Activated naive CD4-positive, alpha-beta T cell treated with anti-CD3 and anti-CD28 coated beads, Interleukin-2, amount 10 ng/mL, durations not matched to agents 7 days and 5 days (primary cell): ENCODE data around the gene SSH3.
A peak's percentile ranks its signal among the peaks of the same experiment; 100 is the strongest.

Experiments used
- CTCF ChIA-PET: fragments of 350-600 bp; sonication (Branson Sonifier 250); formaldehyde crosslinking; loops from one replicate; lab custom pipeline; 2021; ENCODE audit warnings: antibody characterized with exemption; lab: Charles Lee
- DNase-seq: peaks from one replicate; pipeline ENCODE4 v3.0.0-alpha.2; 2020
- H3K27ac Mint-ChIP-seq: one replicate; pipeline ENCODE4 v1.8.0; 2021; ENCODE audit warnings: mild to moderate bottlenecking, moderate library complexity, mixed read lengths
- H3K27me3 Mint-ChIP-seq: one replicate; pipeline ENCODE4 v1.8.0; 2021; ENCODE audit warnings: mild to moderate bottlenecking, mixed read lengths
- H3K36me3 Mint-ChIP-seq: one replicate; pipeline ENCODE4 v1.8.0; 2021; ENCODE audit warnings: mixed read lengths
- H3K4me1 Mint-ChIP-seq: one replicate; pipeline ENCODE4 v1.8.0; 2021; ENCODE audit warnings: mixed read lengths
- H3K4me3 Mint-ChIP-seq: one replicate; pipeline ENCODE4 v1.8.0; 2021; ENCODE audit warnings: mild to moderate bottlenecking, moderate library complexity, mixed read lengths
- H3K9me3 Mint-ChIP-seq: one replicate; pipeline ENCODE4 v1.8.0; 2021; ENCODE audit warnings: mixed read lengths

Gene SSH3

GRCh38 chr11:67289226-67289650 lies 14.1 kb upstream of the SSH3 start, which contains the start of gene ANKRD13D:
Gene ANKRD13D, plus strand, starts transcription at chr11:67289303. Its CDS starts 158 bp downstream, at chr11:67289461.
- peaks cover 63% of the 10 kb centered on the region for H3K36me3 Mint-ChIP-seq
- H3K4me3 Mint-ChIP-seq, result peak within 1 kb of the TSS; percentile 92
- CTCF ChIA-PET, result interaction anchor here (0.6 to 3.0 kb wide), 7 partner anchors 12 to 36 kb away, joined by 3 to 22 read pairs (median 4); no protein-coding TSS in a partner anchor
- peaks cover 12% of the 10 kb centered on the region for H3K27me3 Mint-ChIP-seq
- DNase-seq, result no peak
- H3K9me3 Mint-ChIP-seq, result no peaks in the 10 kb centered on the region
- peak within 1 kb of the TSS; percentile 99 for H3K27ac Mint-ChIP-seq
- peaks cover 76% of the 10 kb centered on the region for H3K4me1 Mint-ChIP-seq

GRCh38 chr11:67289651-67290479 lies 13.5 kb upstream of the SSH3 start:
- CTCF ChIA-PET, result interaction anchor here (0.8 to 2.6 kb wide), 4 partner anchors 21 to 36 kb away, joined by 3 to 12 read pairs (median 4); no protein-coding TSS in a partner anchor
- Mint-ChIP-seq H3K27me3 (peaks cover 12% of the 10 kb centered on the region), H3K4me3 (peak overlapping the region; percentile 92), H3K4me1 (peaks cover 73% of the 10 kb centered on the region), H3K9me3 (no peaks in the 10 kb centered on the region), H3K27ac (peak overlapping the region; percentile 89), H3K36me3 (peaks cover 59% of the 10 kb centered on the region)
- DNase-seq, result no peak

GRCh38 chr11:67290801-67291200 lies 12.5 kb upstream of the SSH3 start:
- H3K4me3 Mint-ChIP-seq, result peak overlapping the region; percentile 92
- peaks cover 65% of the 10 kb centered on the region for H3K36me3 Mint-ChIP-seq
- no peak for DNase-seq
- CTCF ChIA-PET, result interaction anchor here (1.7 kb wide), 1 partner anchor 37 kb away, joined by 3 read pairs; no protein-coding TSS in a partner anchor
- H3K9me3 Mint-ChIP-seq, result peaks cover 2% of the 10 kb centered on the region
- peaks cover 12% of the 10 kb centered on the region for H3K27me3 Mint-ChIP-seq
- peak overlapping the region; percentile 42 for H3K27ac Mint-ChIP-seq
- H3K4me1 Mint-ChIP-seq, result peaks cover 65% of the 10 kb centered on the region

- H3K27ac Mint-ChIP-seq, result peak overlapping the region; percentile 28
- peaks cover 58% of the 10 kb centered on the region for H3K4me1 Mint-ChIP-seq
- H3K36me3 Mint-ChIP-seq, result peaks cover 69% of the 10 kb centered on the region
These were observed 11.6 kb upstream of the SSH3 start for GRCh38 chr11:67291481-67292381.

GRCh38 chr11:67292671-67293070 lies 10.7 kb upstream of the SSH3 start:
- Mint-ChIP-seq H3K4me3 (peak overlapping the region; percentile 19), H3K27ac (peak overlapping the region; percentile 60), H3K27me3 (peaks cover 8% of the 10 kb centered on the region), H3K4me1 (peaks cover 51% of the 10 kb centered on the region), H3K9me3 (peaks cover 13% of the 10 kb centered on the region), H3K36me3 (peaks cover 67% of the 10 kb centered on the region)
- DNase-seq, result no peak
- CTCF ChIA-PET, result no interaction called here

More at GRCh38 chr11:67291481-67292381, 11.6 kb upstream of the SSH3 start:
- H3K27me3 Mint-ChIP-seq, result peaks cover 12% of the 10 kb centered on the region
- H3K4me3 Mint-ChIP-seq, result peak overlapping the region; percentile 31
- peaks cover 9% of the 10 kb centered on the region for H3K9me3 Mint-ChIP-seq
- CTCF ChIA-PET, result interaction anchor here (0.7 kb wide), 1 partner anchor 91 kb away, joined by 3 read pairs; no protein-coding TSS in a partner anchor
- no peak for DNase-seq

- H3K4me1 Mint-ChIP-seq, result peaks cover 47% of the 10 kb centered on the region
- H3K9me3 Mint-ChIP-seq, result peaks cover 13% of the 10 kb centered on the region
- no peak for DNase-seq
- CTCF ChIA-PET, result interaction anchor here (1.0 kb wide), 1 partner anchor 211 kb away, joined by 4 read pairs; no protein-coding TSS in a partner anchor
- H3K27ac Mint-ChIP-seq, result peak overlapping the region; percentile 24
- peaks cover 69% of the 10 kb centered on the region for H3K36me3 Mint-ChIP-seq
- peaks cover 5% of the 10 kb centered on the region for H3K27me3 Mint-ChIP-seq
- peak overlapping the region; percentile 19 for H3K4me3 Mint-ChIP-seq
These were observed 10.2 kb upstream of the SSH3 start for GRCh38 chr11:67293090-67293489.

- H3K9me3 Mint-ChIP-seq, result peaks cover 13% of the 10 kb centered on the region
- CTCF ChIA-PET, result interaction anchor here (0.7 kb wide), 1 partner anchor 49 kb away, joined by 3 read pairs; no protein-coding TSS in a partner anchor
- peak overlapping the region; percentile 45 for H3K27ac Mint-ChIP-seq
- no peak for DNase-seq
- no peaks in the 10 kb centered on the region for H3K27me3 Mint-ChIP-seq
- H3K36me3 Mint-ChIP-seq, result peaks cover 75% of the 10 kb centered on the region
- H3K4me3 Mint-ChIP-seq, result no peak overlapping the region
- H3K4me1 Mint-ChIP-seq, result peaks cover 40% of the 10 kb centered on the region
These were observed 7.5 kb upstream of the SSH3 start for GRCh38 chr11:67295846-67296245.

- peaks cover 13% of the 10 kb centered on the region for H3K9me3 Mint-ChIP-seq
- H3K27ac Mint-ChIP-seq, result no peak overlapping the region
- DNase-seq, result no peak
- no peak overlapping the region for H3K4me3 Mint-ChIP-seq
- peaks cover 57% of the 10 kb centered on the region for H3K36me3 Mint-ChIP-seq
- CTCF ChIA-PET, result no interaction called here
- H3K4me1 Mint-ChIP-seq, result peaks cover 25% of the 10 kb centered on the region
- H3K27me3 Mint-ChIP-seq, result no peaks in the 10 kb centered on the region
These were observed 4.5 kb upstream of the SSH3 start for GRCh38 chr11:67298786-67299185.

- CTCF ChIA-PET, result no interaction called here
- no peak overlapping the region for H3K27ac Mint-ChIP-seq
- no peak for DNase-seq
- H3K4me1 Mint-ChIP-seq, result peaks cover 23% of the 10 kb centered on the region
- peaks cover 53% of the 10 kb centered on the region for H3K36me3 Mint-ChIP-seq
- H3K9me3 Mint-ChIP-seq, result peaks cover 13% of the 10 kb centered on the region
- no peak overlapping the region for H3K4me3 Mint-ChIP-seq
- peaks cover 8% of the 10 kb centered on the region for H3K27me3 Mint-ChIP-seq
These were observed 3.7 kb upstream of the SSH3 start for GRCh38 chr11:67299471-67300191.

- Mint-ChIP-seq H3K27ac (no peak overlapping the region), H3K4me1 (peaks cover 26% of the 10 kb centered on the region), H3K9me3 (peaks cover 13% of the 10 kb centered on the region), H3K4me3 (no peak overlapping the region), H3K36me3 (peaks cover 48% of the 10 kb centered on the region), H3K27me3 (peaks cover 12% of the 10 kb centered on the region)
- CTCF ChIA-PET, result no interaction called here
- no peak for DNase-seq
These were observed 3.0 kb upstream of the SSH3 start for GRCh38 chr11:67300256-67300755.

- DNase-seq, result no peak
- H3K27ac Mint-ChIP-seq, result no peak overlapping the region
- CTCF ChIA-PET, result no interaction called here
- H3K27me3 Mint-ChIP-seq, result peaks cover 12% of the 10 kb centered on the region
- H3K4me3 Mint-ChIP-seq, result no peak overlapping the region
- peaks cover 44% of the 10 kb centered on the region for H3K36me3 Mint-ChIP-seq
- peaks cover 10% of the 10 kb centered on the region for H3K9me3 Mint-ChIP-seq
- peaks cover 28% of the 10 kb centered on the region for H3K4me1 Mint-ChIP-seq
These were observed 2.5 kb upstream of the SSH3 start for GRCh38 chr11:67300756-67301312.

GRCh38 chr11:67301313-67301921 lies 1.9 kb upstream of the SSH3 start:
- Mint-ChIP-seq H3K27me3 (peaks cover 12% of the 10 kb centered on the region), H3K4me1 (peaks cover 25% of the 10 kb centered on the region), H3K27ac (no peak overlapping the region), H3K9me3 (peaks cover 5% of the 10 kb centered on the region), H3K4me3 (no peak overlapping the region), H3K36me3 (peaks cover 38% of the 10 kb centered on the region)
- CTCF ChIA-PET, result no interaction called here
- peak; percentile 18 for DNase-seq
